Kidney (tissue), 14 donors: ENCODE data around the gene ARIH1. TPM values are rescaled to one million over a fixed set of nuclear protein-coding genes. Genes with fewer than 3 reads are reported as not detected.

Experiments used
- DNase-seq, 5 donors: peaks; one replicate each; pipeline ENCODE4 v3.0.0-alpha.2; 2013 to 2020
- FAIRE-seq: peaks from 2 replicates; lab custom pipeline; 2012; peaks lifted over from hg19 to GRCh38; lab: Jason Lieb, UNC
- H3K27ac ChIP-seq, 2 donors: one replicate each; pipeline ENCODE4 v1.7.0; 2013; ENCODE audit warnings: low read depth in 2 of 2, low read length in 2 of 2, inconsistent platforms in 1 of 2
- H3K27me3 ChIP-seq: one replicate; pipeline ENCODE4 v1.7.1; 2013; ENCODE audit warnings: low read length, inconsistent platforms; ENCODE audit not compliant: control insufficient read depth, insufficient read depth
- H3K36me3 ChIP-seq, 3 donors: one replicate each; pipeline versions ENCODE4 v1.7.0 to v1.7.1; 2013; ENCODE audit warnings: low read length in 3 of 3, control low read depth in 1 of 3, inconsistent platforms in 1 of 3; ENCODE audit not compliant: insufficient read depth in 3 of 3, control insufficient read depth in 2 of 3
- H3K4me1 ChIP-seq, 3 donors: one replicate each; pipeline versions ENCODE4 v1.7.0 to v1.7.1; 2013; ENCODE audit warnings: low read length in 3 of 3, inconsistent platforms in 1 of 3, low read depth in 1 of 3; ENCODE audit not compliant: control insufficient read depth in 2 of 3, insufficient read depth in 2 of 3
- H3K4me3 ChIP-seq, 3 donors: one replicate each; pipeline versions ENCODE4 v1.7.0 to v1.8.1; 2013; ENCODE audit warnings: low read length in 3 of 3, control low read depth in 1 of 3, inconsistent platforms in 1 of 3
- H3K9ac ChIP-seq, 3 donors: one replicate each; pipeline versions ENCODE4 v1.7.0 to v1.7.1; 2013; ENCODE audit warnings: low read length in 3 of 3, control low read depth in 1 of 3, inconsistent platforms in 1 of 3
- H3K9me3 ChIP-seq, 3 donors: one replicate each; pipeline versions ENCODE4 v1.7.0 to v1.7.1; 2013; ENCODE audit warnings: low read length in 3 of 3, control low read depth in 1 of 3, inconsistent platforms in 1 of 3; ENCODE audit not compliant: control insufficient read depth in 2 of 3, insufficient read depth in 1 of 3
- CTCF ChIP-seq: IDR thresholded peaks from 3 replicates; pipeline ENCODE4 v1.5.1; 2012; ENCODE audit warnings: mild to moderate bottlenecking, moderate library complexity, borderline replicate concordance; ENCODE audit not compliant: insufficient read depth; ENCODE audit errors: extremely low read depth
- intact Hi-C: fragments of 100-400 bp; cut with DNase I; formaldehyde crosslinking; loops from one replicate; pipeline ENCODE4 v1.11.1; 2022
- polyA plus RNA-seq: library from polyadenylated mRNA; stranded (reverse); fragments of 350-450 nt; fragmentation: Illumina TruSeq; extraction: RNeasy Lipid Tissue Mini Kit (QIAGEN cat#74804); gene quantifications from one replicate; pipeline ENCODE4 v1.2.3, GENCODE V29; 2014; ENCODE audit warnings: low read depth, low replicate concordance; ENCODE audit not compliant: insufficient read depth
- total RNA-seq: library from RNA; stranded (reverse); fragmentation: NEBNext Ultra II Directional; extraction: Animal tissue kit (Norgen Biotek cat#: 25700); gene quantifications from one replicate; pipeline ENCODE4 v1.2.1, GENCODE V29; 2021
- donor health status: control.
- donor health status: control.
- donor health status: control.
- donor health status: control.
- donor health status: control.
- donor health status: DM: yes; HTN: yes; CAD: no.
- donor health status: Normal renal cell carcinoma (clear cell type).

The ARIH1 gene
- total and polyA plus RNA-seq, 2 donors from 2014 or later, result 27.4 to 139 TPM

DNA sequence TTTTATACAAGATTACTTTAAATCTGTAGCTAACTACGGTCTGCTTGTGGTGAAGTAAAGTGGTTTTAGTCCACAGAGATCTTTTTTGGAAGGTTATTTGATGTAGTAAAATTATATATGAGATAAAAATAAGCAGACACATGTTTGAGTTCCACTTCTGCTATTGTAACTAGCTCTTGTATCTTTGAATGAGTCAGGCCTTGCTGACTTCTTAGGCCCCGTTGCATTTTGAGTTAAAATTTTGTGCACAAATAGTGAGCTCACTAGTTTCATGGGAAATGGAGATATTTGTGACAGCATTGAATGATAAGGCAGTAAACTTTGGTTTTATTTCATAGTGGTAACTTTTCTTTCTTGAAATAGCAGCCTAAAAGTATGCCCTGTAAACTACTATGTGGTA is 42.6 kb downstream of the ARIH1 start:
- H3K27ac ChIP-seq, result no peak overlapping the region
- no peak overlapping the region for H3K9ac ChIP-seq
- DNase-seq, result no peak
- H3K36me3 ChIP-seq, result peaks cover 0 to 4% (median 0%) of the 10 kb centered on the region in 3 donors
- H3K27me3 ChIP-seq, result no peaks in the 10 kb centered on the region
- FAIRE-seq, result no peak
- H3K9me3 ChIP-seq, result no peaks in the 10 kb centered on the region
- no peak for TF ChIP-seq CTCF
- H3K4me3 ChIP-seq, result no peak overlapping the region
- intact Hi-C loops, result no loop called here
- peaks cover 0 to 4% (median 0%) of the 10 kb centered on the region in 3 donors for H3K4me1 ChIP-seq

- Histone ChIP-seq H3K4me3 (no peak overlapping the region), H3K27ac (no peak overlapping the region), H3K9ac (no peak overlapping the region), H3K36me3 (peaks cover 0 to 4% (median 0%) of the 10 kb centered on the region in 3 donors), H3K4me1 (peaks cover 0 to 1% (median 0%) of the 10 kb centered on the region in 3 donors), H3K27me3 (no peaks in the 10 kb centered on the region), H3K9me3 (no peaks in the 10 kb centered on the region)
- no peak for DNase-seq
- no peak for FAIRE-seq
- TF ChIP-seq CTCF, result no peak
- intact Hi-C loops, result no loop called here
Measured at GRCh38 chr15:72521682-72522081, 47.6 kb downstream of the ARIH1 start.

DNA sequence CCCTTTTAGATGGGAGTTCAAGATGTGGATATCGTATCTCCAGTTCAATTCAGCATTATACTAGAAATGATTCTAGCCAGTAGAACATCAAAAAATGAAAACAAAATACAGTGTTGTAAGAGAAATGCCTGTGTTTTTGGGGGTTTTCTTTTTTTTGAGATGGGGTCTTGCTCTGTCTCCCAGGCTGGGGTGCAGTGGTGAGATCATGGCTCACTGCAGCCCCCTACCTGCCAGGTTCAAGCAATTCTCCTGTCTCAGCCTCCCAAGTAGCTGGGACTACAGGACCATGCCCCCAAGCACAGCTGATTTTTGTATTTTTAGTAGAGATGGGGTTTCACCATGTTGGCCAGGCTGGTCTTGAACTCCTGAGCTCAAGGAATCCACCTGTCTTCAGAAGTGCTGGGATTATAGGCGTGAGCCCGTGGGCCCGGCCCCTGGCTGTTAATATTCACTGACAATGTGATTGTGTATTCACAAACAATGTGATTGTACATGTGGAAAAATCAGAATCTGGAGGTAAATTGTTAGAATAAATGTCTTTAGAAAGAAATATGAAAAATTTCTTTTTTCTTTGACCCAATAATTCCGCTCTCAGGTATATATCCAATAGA is 59.0 kb downstream of the ARIH1 start:
- no peak for DNase-seq
- Histone ChIP-seq H3K4me1 (peaks cover 0 to 10% (median 0%) of the 10 kb centered on the region in 3 donors), H3K27ac (no peak overlapping the region), H3K9ac (no peak overlapping the region), H3K9me3 (no peaks in the 10 kb centered on the region), H3K4me3 (no peak overlapping the region), H3K36me3 (no peaks in the 10 kb centered on the region), H3K27me3 (no peaks in the 10 kb centered on the region)
- peak; percentile 30 for TF ChIP-seq CTCF
- intact Hi-C loops, result no loop called here
- FAIRE-seq, result no peak
